ENCODE data around the gene LIMS2.

The LIMS2 gene

GRCh38 chr2:127614246-127614645, 61.1 kb downstream of the LIMS2 start:
- H3K4me3 ChIP-seq (ENCODE audit: low read length): no peak overlapping the region
- H3K27me3 ChIP-seq (ENCODE audit: low read depth, low read length): peaks cover 9% of the 10 kb centered on the region; the same call in 1 of the 2 replicates
- no peak overlapping the region for H2AFZ ChIP-seq (ENCODE audit: low read depth, low read length)
- no peak overlapping the region for H3K9ac ChIP-seq (ENCODE audit: low read length)
- H3K9me3 ChIP-seq (ENCODE audit: insufficient read depth, low read length): no peaks in the 10 kb centered on the region
- TF ChIP-seq EZH2phosphoT487 (IDR thresholded peaks at IDR 0.05; ENCODE audit: low read depth) (no peak), CTCF (IDR thresholded peaks at IDR 0.05; ENCODE audit: low read depth, low read length) (no peak)
- H3K4me1 ChIP-seq (ENCODE audit: low read length): no peaks in the 10 kb centered on the region
- H4K20me1 ChIP-seq (ENCODE audit: insufficient read depth, low read length): no peaks in the 10 kb centered on the region
- H3K4me2 ChIP-seq (ENCODE audit: low read length): no peak overlapping the region
- no peak overlapping the region for H3K27ac ChIP-seq (ENCODE audit: low read length)
- no peaks in the 10 kb centered on the region for H3K36me3 ChIP-seq (replicated peaks; ENCODE audit: low read depth, low read length)
- no peaks in the 10 kb centered on the region for H3K79me2 ChIP-seq (ENCODE audit: low read length)

GRCh38 chr2:127612111-127612822, 63.1 kb downstream of the LIMS2 start:
- no peaks in the 10 kb centered on the region for H3K36me3 ChIP-seq (replicated peaks; ENCODE audit: low read depth, low read length)
- no peak overlapping the region for H3K4me3 ChIP-seq (ENCODE audit: low read length)
- peaks cover 9% of the 10 kb centered on the region; the same call in 1 of the 2 replicates for H3K27me3 ChIP-seq (ENCODE audit: low read depth, low read length)
- H3K9ac ChIP-seq (ENCODE audit: low read length): no peak overlapping the region
- H3K79me2 ChIP-seq (ENCODE audit: low read length): no peaks in the 10 kb centered on the region
- no peaks in the 10 kb centered on the region for H3K9me3 ChIP-seq (ENCODE audit: insufficient read depth, low read length)
- H3K4me2 ChIP-seq (ENCODE audit: low read length): no peak overlapping the region
- no peak overlapping the region for H2AFZ ChIP-seq (ENCODE audit: low read depth, low read length)
- no peak overlapping the region for H3K27ac ChIP-seq (ENCODE audit: low read length)
- TF ChIP-seq EZH2phosphoT487 (IDR thresholded peaks at IDR 0.05; ENCODE audit: low read depth): no peak
- TF ChIP-seq CTCF (IDR thresholded peaks at IDR 0.05; ENCODE audit: low read depth, low read length): no peak
- no peaks in the 10 kb centered on the region for H3K4me1 ChIP-seq (ENCODE audit: low read length)
- no peaks in the 10 kb centered on the region for H4K20me1 ChIP-seq (ENCODE audit: insufficient read depth, low read length)

- H2AFZ ChIP-seq (ENCODE audit: low read depth, low read length): no peak overlapping the region
- no peak overlapping the region for H3K4me3 ChIP-seq (ENCODE audit: low read length)
Measured at GRCh38 chr2:127611076-127611925, 64.0 kb downstream of the LIMS2 start.

More at GRCh38 chr2:127611076-127611925, 64.0 kb downstream of the LIMS2 start:
- TF ChIP-seq EZH2phosphoT487 (IDR thresholded peaks at IDR 0.05; ENCODE audit: low read depth): no peak
- TF ChIP-seq CTCF (IDR thresholded peaks at IDR 0.05; ENCODE audit: low read depth, low read length): no peak
- Histone ChIP-seq H3K4me2 (ENCODE audit: low read length) (no peak overlapping the region), H3K9ac (ENCODE audit: low read length) (no peak overlapping the region), H3K79me2 (ENCODE audit: low read length) (no peaks in the 10 kb centered on the region), H3K9me3 (ENCODE audit: insufficient read depth, low read length) (no peaks in the 10 kb centered on the region), H3K27me3 (ENCODE audit: low read depth, low read length) (peaks cover 9% of the 10 kb centered on the region; the same call in 1 of the 2 replicates), H3K36me3 (replicated peaks; ENCODE audit: low read depth, low read length) (no peaks in the 10 kb centered on the region), H3K4me1 (ENCODE audit: low read length) (no peaks in the 10 kb centered on the region), H3K27ac (ENCODE audit: low read length) (no peak overlapping the region), H4K20me1 (ENCODE audit: insufficient read depth, low read length) (no peaks in the 10 kb centered on the region)

All from OCI-LY3 (cell line).